GM19023 (cell line): ENCODE results near the gene PNPLA4.

Experiments used
- ATAC-seq: cut with Tn5 transposase; IDR thresholded peaks from one replicate; pipeline ENCODE4 v1.9.1; 2021; ENCODE audit warnings: mild to moderate bottlenecking, moderate library complexity; ENCODE audit not compliant: unreplicated experiment

PNPLA4 gene, protein sequence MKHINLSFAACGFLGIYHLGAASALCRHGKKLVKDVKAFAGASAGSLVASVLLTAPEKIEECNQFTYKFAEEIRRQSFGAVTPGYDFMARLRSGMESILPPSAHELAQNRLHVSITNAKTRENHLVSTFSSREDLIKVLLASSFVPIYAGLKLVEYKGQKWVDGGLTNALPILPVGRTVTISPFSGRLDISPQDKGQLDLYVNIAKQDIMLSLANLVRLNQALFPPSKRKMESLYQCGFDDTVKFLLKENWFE

DNA sequence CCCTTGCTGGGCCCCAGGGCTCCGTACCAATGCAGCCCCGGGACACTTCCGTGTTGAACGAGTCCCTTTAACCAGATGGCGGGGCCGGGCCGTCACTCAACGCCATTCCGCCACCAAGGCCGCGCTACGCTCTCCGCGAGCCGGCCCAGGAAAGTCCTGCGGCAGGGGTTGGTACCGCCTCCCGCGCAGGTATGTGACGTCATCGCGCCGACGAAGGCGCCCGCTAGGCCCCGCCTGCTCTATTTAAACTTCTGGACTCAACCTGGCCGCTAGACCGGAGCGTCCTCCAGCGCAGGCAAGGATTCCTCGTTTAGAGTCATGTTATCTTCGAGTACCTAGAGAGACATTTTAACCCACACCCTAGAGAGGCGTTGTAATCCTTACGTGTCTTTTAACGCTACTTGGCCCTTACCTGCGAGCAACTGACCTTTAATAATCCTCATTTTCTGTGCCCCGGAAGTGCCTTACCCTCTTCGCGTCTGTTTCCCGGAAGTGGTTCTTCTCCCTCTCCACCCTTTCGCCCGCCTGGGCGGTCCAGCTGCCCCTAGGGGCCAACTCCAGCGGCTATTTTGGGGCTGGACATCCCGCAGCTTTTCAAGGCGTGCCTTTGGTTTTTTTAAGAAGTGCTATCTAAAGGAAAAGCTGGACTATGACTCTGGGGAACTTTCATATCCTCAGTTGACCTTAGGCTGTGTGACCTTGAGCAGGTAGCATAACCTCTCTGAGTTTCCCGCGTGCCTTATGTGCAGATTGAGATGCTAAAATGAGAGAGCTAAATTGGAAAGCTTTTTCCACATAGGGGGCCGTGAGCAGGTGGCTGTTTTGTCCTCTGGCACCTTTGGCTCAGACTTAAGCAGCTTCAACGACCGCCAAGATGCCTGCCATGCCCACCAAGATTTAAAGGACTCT is at the start of gene PNPLA4:
TSS of gene PNPLA4 (minus strand) at position 155 of the 909 bp plus-strand sequence. CDS start 1,294 bp downstream, outside the sequence.
- peak; percentile 89 for ATAC-seq

DNA sequence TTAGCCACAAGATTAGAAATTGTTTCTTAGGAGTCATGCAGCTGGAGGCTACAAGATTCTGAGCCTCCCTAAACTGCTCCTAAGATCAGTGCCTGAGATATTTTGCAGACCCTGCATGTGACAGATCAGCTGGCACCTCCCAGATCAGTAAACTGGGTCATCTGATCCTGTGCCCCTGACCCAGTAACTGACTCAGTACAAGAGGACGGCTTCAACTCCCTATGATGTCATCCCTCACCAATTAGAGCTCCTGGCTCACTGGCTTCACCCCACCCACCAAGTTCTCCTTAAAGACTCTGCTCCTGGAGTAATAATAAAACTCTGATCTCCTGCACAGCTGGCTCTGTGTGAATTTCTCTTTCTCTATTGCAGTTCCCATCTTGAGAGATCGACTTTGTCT is 45.4 kb upstream of the PNPLA4 start:
- ATAC-seq, result no peak

DNA sequence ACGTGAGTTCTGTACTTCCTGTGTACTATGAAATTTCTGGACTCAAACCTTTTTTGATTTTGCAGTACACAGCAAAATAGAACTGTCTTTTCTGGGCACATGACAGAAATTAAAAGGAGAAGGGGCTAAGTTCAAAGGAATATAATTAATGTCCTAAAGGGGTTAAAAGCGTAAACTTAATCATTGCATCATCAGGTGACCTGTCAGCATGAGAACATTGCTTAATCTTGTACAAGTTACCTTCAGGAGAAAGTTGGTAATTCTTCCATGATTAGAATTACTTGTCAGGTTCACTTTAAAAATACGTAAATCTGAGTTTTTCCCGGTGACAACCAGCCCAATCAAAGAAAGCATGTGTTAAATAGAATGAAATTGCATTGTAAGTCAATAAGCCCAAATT is 43.2 kb upstream of the PNPLA4 start:
- ATAC-seq, result no peak

DNA sequence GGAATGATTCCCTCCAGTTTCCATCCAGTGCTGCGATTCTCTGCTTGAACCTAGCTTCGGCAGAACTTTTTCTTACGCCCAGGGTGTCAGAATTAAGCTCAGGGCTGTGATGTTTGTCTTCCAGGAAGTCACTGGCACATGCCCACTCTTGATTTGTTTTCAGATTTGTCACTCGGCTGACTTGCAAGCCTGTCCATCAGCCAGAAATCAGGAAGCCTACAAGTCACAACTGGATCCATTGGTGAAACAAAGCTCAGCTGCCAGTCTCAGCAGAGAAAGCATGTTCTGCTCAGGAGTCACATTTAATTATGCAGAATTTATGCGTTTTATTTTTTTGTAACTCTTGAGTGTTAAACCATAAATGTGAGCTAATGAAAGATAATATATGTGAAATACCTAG is 38.2 kb upstream of the PNPLA4 start:
- no peak for ATAC-seq

DNA sequence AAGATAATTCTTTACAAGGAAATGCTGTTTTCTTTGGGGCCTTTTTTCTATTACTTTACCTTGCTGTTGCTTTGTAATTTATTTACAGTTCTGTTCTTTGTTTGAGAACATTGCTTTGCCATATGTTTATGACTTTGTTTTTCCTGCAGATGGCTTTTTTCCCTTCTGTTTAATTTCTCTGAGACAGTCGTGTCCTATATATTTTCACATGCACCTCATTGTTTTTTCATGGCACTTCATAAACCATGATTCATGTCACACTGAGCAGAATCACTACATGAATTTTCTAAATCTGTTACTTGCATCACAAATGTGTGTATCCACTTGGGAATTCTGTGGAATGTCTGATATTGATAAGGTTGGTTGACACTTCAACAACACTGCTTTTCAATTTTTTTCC is 33.0 kb upstream of the PNPLA4 start:
- ATAC-seq, result no peak

DNA sequence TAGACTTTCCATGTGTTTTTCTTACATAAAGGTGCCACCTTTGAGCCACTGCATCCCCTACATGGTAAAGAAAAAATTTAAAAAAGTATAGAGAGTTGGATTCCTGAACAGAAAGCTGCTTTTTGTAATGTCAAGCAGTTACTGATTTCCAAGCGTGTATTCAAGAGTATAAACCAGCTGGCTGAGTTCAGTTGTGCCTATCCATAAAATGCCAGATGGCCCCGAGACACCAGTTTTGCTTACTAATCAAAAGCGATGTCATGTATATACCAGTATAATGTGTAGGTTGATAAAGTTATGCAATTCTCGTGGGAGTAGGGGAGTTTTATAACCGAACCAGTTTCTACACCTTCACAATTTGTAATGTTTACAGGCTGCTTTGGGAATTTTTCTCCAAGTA is 26.2 kb upstream of the PNPLA4 start:
- ATAC-seq, result no peak

DNA sequence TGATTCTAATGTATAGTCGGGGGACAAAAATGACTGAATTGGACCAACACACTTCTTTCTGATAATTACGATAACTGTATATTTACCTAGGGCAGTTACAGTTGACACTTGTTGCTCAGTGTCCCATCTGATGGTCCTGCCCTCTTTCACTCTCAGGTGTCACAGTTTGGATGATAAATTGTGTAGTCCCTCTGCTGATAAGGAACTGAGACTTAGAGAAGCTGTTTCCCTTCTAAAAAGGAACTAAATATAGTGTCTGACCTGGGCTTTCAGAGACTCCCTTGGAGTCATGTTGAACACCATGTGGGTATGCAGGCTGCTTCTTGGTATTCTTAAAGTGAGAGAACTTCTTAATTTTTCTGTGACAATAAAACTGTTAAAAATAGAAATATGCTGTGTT is 23.7 kb upstream of the PNPLA4 start:
- ATAC-seq, result peak; percentile 89

DNA sequence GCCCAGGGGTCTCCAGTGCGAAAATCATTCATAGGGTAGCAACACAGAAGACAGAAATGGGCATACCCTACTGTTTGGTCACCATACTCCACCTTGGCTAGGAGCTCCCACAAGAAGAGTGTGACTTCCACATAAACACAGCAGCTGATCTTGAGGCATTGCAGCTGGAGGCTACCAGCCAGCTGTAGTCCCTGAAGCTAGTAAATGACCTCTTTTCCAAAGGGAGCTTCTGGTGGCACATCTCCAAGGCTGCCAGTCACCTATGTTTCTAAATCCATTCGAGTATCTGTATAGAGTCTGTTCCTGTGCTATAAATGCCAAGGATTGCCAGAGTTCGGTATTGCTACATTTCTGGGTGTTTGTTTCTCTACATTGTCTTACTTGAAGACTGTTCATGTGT is 21.3 kb upstream of the PNPLA4 start:
- ATAC-seq, result no peak

DNA sequence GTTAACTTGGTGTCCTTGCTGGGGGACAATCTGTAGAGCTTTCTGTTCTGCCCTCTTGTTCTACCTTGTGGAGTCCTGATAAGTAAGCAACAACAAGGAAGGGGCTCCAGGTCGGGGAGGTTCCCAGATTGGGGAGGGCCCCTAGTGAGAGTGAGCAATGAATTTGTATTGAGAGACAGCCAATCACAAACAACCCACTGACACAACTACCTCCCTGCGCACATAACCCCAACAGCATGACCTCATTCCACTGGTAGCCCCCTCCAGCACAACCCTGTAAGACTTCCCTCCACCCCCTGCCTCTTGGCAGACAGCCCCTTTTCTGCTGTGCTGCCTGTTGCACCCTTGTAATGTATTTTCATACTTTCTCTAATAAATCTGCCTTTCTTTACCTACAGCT is 19.7 kb upstream of the PNPLA4 start:
- no peak for ATAC-seq

DNA sequence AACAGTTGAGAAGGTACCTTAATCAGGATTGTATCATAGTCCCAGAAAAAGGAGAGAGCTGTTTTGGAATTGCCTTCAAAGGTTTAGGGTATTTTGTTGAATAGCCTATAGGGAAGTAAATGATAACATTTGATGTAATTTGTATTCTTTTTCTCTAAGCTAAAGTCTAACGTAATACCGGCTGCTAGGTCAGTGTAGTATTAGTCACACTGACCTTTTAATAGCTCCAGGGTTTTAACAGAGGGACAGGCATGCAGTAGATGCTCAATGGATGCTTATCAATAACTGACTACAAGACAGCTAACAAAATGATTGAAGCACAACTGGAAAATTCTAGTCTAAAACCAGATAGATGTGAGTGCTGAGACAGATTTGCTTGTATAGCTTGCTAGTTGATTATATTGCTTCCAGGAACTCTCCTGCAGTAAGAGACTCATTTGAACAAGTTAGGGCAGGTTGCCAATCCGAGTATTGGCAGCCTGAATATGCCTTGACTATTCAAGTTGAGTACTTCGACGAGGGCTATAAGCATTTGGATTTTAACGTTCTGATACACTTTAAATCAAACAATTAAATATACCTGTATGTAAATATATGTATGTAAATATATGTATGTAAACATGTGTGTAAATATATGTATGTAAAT is 16.5 kb upstream of the PNPLA4 start:
- no peak for ATAC-seq

DNA sequence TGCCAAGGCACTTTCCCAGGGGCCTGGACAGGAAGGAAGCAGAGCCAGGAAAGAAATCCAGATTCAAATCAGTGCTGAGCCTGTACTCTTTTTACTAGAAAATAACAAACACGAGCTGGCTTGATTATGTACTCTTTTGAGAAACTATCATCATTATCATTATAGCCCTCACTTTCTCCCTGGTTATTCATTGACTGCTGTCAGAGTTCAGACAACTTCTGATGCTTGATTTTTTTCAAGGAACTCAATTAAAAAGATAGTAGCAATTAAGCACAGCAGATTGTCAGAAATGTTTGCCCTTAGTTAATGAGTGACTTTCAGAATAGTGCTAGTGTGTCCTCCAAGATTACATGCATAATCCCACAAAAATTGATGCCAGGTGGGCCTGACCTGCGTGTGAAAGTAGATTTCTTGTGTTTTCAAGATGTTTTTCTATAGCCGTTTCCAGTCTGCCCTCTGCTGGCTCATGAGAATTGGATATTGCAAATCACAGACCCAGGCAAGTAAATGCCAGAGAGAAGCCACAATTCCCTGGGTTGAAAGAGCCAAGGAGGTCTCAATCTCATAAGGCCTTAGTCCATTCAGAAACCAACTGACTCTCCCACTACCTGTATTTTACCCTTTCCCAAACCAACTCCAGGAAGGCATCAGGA is 14.3 kb upstream of the PNPLA4 start:
- no peak for ATAC-seq

DNA sequence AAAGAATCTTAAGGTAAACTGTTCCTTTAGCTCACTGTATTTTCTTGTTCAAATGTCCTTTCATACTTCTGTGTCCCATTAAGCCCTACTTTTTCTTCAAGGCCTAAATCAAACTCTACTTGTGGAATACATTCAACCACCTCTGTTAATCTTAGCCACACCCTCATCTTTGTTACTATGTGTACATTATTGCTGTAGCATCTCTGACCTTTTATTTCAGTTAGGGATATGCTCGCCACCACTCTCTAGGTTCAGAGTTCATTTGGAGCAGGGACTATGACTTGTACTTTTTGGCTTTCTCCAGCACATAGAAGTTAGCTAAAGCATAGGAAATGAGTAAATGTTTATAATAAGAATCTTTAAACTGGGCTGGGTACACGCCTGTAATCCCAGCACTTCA is 6.8 kb upstream of the PNPLA4 start:
- no peak for ATAC-seq

DNA sequence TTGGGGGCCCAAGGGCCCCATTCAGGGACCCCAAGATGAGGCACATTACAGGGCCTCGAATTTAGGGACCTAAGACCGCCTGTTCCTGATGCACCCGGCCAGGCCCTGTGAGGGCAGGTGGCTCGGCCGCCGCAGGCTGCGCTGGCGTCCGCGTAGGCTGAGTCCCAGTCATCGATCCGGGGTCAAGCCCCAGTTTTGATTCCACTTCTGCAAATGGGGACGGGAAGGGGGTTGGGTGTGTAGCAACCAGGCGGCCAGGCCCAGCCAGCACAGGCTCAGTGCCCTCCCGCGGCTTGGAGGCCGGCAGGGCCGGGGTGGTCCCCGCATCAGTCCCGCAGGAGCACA is 327 bp downstream of the PNPLA4 start:
- no peak for ATAC-seq

DNA sequence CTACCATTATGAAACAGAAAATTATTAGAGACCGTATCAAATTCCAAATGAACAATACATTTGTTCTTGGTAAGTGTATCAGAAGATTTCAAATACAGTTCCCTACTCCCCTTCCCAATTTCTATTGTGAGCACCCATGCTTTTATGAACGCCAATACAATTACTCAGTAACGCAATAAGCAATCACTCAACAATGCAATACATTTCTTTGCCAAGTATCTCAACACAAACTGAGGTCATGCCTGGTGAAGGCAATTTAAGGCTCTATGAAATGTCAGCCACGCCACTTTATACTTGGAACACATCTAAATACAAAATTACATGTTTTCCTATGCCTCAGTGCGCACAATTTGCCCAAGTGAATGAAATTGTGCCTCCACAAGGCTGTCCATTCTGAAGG is 712 bp downstream of the PNPLA4 start:
- ATAC-seq, result no peak

DNA sequence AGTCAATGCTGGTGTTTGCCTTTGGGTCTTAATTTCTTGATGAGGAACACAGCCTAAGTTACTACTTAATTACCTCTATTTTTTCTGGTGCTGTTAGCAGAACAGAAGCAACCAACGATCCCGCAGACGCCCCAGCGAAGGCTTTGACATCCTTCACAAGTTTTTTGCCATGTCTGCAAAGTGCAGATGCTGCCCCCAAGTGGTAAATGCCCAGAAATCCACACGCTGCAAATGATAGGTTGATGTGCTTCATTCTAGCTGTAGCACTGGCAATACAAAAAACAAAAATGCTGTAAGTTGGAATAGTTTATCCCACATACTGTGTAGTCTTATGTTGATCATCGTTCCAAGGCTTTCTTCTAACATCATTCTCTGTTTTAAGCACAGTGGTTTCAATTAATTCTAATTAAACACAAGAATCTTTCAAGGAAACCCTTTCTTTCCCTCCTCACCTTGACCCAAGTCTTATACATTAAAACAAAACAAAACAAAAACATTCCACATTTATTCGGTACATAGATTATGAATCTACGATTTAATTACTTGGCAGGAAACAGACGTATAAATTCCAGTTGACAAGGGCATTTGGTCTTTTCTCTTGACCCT is 1.2 kb downstream of the PNPLA4 start:
- peak; percentile 18 for ATAC-seq

DNA sequence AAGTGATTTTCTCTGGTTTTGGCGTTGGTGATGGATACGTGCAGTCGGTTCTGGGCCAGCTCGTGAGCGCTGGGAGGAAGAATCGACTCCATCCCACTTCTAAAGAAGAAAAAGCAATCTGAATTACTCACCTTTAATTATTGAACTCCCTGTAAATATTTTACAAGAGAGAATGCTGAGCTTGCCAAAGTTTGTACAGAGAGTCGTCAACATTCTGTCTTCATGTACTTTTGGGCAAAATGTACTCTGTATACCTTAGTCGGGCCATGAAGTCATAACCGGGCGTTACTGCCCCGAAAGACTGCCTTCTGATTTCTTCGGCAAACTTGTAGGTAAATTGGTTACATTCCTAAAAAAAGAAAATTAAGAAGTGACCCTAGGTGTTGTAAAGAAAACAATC is 5.5 kb downstream of the PNPLA4 start:
- no peak for ATAC-seq

DNA sequence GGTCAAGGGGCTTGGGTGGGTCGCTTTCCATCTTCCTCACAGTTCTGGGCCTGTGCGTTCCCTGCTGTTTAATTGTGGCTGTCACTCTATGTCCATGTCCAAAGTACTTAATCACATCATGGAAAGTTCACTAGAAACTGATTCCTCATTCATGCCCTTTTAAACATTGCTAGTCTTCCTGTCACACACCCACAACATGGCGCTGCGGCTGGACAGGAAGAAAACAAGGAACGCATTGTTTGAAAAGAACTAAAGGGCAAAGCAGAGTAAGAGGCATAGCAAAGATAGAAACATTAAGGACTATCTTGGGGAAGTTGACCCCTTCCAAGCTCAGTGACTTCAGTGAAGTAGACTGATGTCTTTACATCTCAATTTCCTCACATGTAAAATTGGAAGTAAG is 18.4 kb downstream of the PNPLA4 start:
- ATAC-seq, result no peak

DNA sequence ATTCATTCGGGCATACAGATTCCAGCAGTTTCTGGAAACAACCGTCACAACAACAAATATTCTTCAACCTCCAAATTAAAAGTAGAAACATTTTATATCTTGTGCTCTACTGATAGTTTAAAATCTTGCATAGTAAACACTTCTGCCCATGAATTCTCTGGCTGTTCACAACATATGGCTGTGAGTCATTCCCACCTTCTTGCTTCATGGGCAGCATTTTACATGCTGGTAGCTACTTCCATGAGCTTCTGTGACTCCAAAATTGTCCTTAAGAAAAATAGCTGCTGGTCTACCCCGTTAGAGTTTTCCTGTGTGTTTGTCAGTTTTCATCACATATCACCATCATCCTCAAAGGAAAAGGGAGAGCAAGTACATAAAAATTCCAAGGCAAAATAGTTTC is 22.7 kb downstream of the PNPLA4 start:
- no peak for ATAC-seq

DNA sequence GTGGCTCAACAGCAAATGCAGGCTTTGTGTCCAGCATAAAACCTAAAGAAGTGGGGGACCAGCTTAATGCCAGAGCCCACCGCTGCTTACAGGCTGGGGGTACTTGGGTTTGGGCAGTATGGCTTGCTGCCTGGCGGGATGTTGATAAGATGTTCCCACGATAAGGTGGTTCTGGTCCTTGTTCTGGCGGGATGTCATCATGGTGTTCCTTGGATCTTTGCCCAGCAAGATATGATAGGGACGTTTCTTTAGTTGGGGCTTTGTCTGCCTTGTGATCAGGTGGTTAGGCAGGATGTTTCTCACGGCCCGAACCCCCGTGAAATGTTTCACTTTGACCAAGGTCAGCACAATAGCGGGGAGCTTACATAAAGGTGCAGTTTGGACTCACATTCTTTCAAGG is 35.3 kb downstream of the PNPLA4 start:
- ATAC-seq, result no peak

DNA sequence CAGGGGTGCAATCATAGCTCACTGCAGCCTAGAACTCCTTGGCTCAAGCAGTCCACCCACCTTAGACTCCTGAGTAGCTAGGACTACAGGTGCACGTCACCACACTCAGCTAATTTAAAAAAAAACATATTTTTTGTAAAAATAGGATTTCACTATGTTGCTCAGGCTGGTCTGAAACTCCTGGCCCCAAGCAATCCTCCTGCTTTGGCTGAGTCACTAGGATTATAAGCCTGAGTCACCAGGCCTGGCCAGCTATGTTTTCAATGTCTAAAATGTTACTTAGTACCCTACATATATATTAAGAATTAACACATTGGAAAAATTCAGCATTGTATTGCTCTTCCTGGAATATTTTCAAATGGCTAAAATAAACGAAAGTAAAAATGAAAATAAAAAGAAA is 37.5 kb downstream of the PNPLA4 start:
- ATAC-seq, result no peak

DNA sequence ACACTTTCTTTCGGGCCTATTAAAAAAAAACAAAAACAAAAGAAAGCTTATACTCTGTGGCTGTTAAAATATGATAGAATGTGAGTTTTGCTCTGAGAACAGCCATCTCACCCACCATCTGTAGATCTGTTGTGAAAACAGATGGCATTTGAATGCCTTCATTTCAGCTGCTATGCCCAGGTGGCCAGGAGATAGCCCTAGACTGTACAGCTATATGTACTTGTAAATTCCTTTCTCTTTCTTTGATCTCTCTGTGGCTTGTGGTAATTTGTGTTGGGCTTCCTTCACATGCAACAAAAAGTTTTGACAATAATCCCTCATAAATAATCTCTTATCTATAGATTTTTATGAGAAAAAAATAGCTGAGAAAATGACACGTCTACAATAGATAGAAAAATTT is 38.1 kb downstream of the PNPLA4 start:
- no peak for ATAC-seq
